H1 (cell line): Measurements from ENCODE around the gene MBNL2.

Source experiments
- CHD2 ChIP-seq: IDR thresholded peaks from 2 replicates; pipeline ENCODE4 v1.6.1; 2012; ENCODE audit warnings: low read length, improper control_type of control experiment
- CTCF ChIP-seq, 3 experiments: IDR thresholded peaks; 1 replicate in 2 of 3; 2 replicates in 1 of 3; pipeline versions ENCODE4 v1.5.1 to v1.6.1; 2011; ENCODE audit warnings: low read length in 3 of 3, mild to moderate bottlenecking in 3 of 3, inconsistent platforms in 2 of 3, low read depth in 1 of 3, moderate library complexity in 1 of 3; ENCODE audit not compliant: insufficient read depth in 1 of 3; ENCODE audit errors: control extremely low read depth in 1 of 3
- EGR1 ChIP-seq: IDR thresholded peaks from 2 replicates; pipeline ENCODE4 v1.6.1; 2011; ENCODE audit warnings: low read depth, low read length, borderline replicate concordance
- EZH2 ChIP-seq: fragments of 200-600 bp; sonication (generic); IDR thresholded peaks from 2 replicates; pipeline ENCODE4 v1.7.1; 2012; ENCODE audit warnings: low read depth, mild to moderate bottlenecking, moderate library complexity, low read length, inconsistent platforms; ENCODE audit not compliant: severe bottlenecking
- GABPA ChIP-seq: IDR thresholded peaks from 2 replicates; pipeline ENCODE4 v1.6.1; 2011; ENCODE audit warnings: mild to moderate bottlenecking, low read length, moderate library complexity, borderline replicate concordance; ENCODE audit not compliant: insufficient read depth
- MAFK ChIP-seq: IDR thresholded peaks from 2 replicates; pipeline ENCODE4 v1.6.1; 2012; ENCODE audit warnings: low read depth, mild to moderate bottlenecking, improper control_type of control experiment, low read length
- NRF1 ChIP-seq: IDR thresholded peaks from 2 replicates; pipeline ENCODE4 v1.6.1; 2011; ENCODE audit warnings: mild to moderate bottlenecking, low read depth, low read length, improper control_type of control experiment
- POLR2A ChIP-seq, 2 experiments: IDR thresholded peaks; 1 replicate in 1 of 2; 2 replicates in 1 of 2; pipeline ENCODE4 v1.6.1; 2011; ENCODE audit warnings: low read depth in 2 of 2, low read length in 2 of 2, mild to moderate bottlenecking in 2 of 2; ENCODE audit errors: control extremely low read depth in 1 of 2
- POLR2AphosphoS5 ChIP-seq: IDR thresholded peaks from 2 replicates; pipeline ENCODE4 v1.6.1; 2011; ENCODE audit warnings: low read depth, low read length
- RAD21 ChIP-seq, 2 experiments: IDR thresholded peaks in 1 of 2; conservative IDR thresholded peaks in 1 of 2; 2 replicates each; pipeline ENCODE4 v1.6.1; 2011; ENCODE audit warnings: low read depth in 2 of 2, low read length in 2 of 2, improper control_type of control experiment in 1 of 2, inconsistent platforms in 1 of 2, mild to moderate bottlenecking in 1 of 2, moderate library complexity in 1 of 2
- RFX5 ChIP-seq: IDR thresholded peaks from 2 replicates; pipeline ENCODE4 v1.6.1; 2011; ENCODE audit warnings: low read depth, low read length, improper control_type of control experiment, borderline replicate concordance
- RNF2 ChIP-seq: fragments of 200-900, 300-1000 bp; sonication (generic); IDR thresholded peaks from 2 replicates; pipeline ENCODE4 v1.7.1; 2016; ENCODE audit warnings: borderline replicate concordance, low read depth, mild to moderate bottlenecking, antibody characterized with exemption, low read length; ENCODE audit not compliant: poor library complexity, severe bottlenecking; ENCODE audit errors: missing control alignments
- ZNF274 ChIP-seq: IDR thresholded peaks from 2 replicates; pipeline ENCODE4 v1.7.0; 2012; ENCODE audit warnings: low read length, borderline replicate concordance; ENCODE audit errors: extremely low read depth
- TF ChIP-seq, protein P1 (sequence below): IDR thresholded peaks from 2 replicates; pipeline ENCODE4 v1.6.1; 2012; ENCODE audit warnings: inconsistent platforms

DNA sequence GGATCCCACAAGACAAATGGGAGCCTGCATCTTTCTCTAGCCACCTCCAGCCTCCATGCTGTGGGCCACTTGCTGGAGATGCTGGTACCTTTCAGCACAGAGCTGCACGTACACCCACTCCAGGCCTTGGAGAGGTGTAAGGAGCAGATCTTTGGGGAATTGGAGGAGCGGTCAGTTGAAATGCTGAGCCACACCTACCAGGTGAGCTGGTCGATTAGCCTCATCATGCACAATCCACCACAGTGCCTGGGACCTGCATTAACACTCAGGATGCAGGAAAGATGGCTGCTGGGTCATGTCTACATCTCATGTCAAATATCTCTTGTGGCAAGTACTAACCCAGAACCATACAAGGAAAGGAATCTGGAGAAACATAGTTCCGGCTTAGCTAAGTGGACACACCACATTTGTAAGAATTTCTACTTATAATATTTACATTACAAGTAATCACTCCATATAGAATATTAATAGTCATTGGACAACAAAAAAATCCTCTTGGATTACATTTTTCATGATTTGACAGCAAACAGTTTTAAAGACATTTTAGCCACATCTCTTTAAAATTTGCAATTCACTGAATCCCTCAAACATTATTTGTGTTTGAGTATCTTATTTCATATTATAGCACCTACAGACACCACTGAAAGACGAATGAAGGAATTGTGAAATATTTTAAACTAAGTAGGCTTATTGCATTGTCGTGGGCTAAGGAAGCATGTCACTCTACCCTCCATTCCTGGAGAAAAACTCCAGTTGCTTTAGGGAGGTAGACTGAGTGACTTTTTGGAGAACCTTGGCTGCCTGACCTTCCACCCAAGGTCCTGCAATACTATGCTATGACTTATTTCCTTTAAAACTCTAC, 21.8 kb upstream of the MBNL2 start:
- TF ChIP-seq CTCF (IDR thresholded peaks at IDR 0.05; ENCODE audit: control extremely low read depth in 1 of 3, insufficient read depth in 1 of 3, low read depth in 1 of 3, low read length in 3 of 3) (no peak), NRF1 (no peak), POLR2AphosphoS5 (no peak), EGR1 (no peak), POLR2A (IDR thresholded peaks at IDR 0.05; ENCODE audit: control extremely low read depth in 1 of 2, low read depth in 2 of 2, low read length in 2 of 2) (no peak), RNF2 (no peak), RFX5 (no peak), EZH2 (no peak), RAD21 (IDR thresholded peaks at IDR 0.05 in 1 of 2, conservative IDR thresholded peaks at IDR 0.05 in 1 of 2; ENCODE audit: low read depth in 2 of 2, low read length in 2 of 2) (no peak), GABPA (no peak), ZNF274 (no peak), MAFK (no peak), CHD2 (no peak)
- TF ChIP-seq, protein P1, sequence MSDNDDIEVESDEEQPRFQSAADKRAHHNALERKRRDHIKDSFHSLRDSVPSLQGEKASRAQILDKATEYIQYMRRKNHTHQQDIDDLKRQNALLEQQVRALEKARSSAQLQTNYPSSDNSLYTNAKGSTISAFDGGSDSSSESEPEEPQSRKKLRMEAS, result no peak
